Activated naive CD4-positive, alpha-beta T cell treated with anti-CD3 and anti-CD28 coated beads, Interleukin-2, amount 50 U/mL, for 16 hours (primary cell): ENCODE results near the gene ATE1.
"Not testable (repeated sequence)": the region's sequence is repeated elsewhere in the genome, so short reads cannot be mapped to it uniquely, and the experiment has no call there.

Source experiments
- DNase-seq: peaks from one replicate; pipeline ENCODE4 v3.0.0-alpha.2; 2020

Gene ATE1

GRCh38 chr10:121927841-121928527, at the start of gene ATE1:
TSS of gene ATE1 (minus strand) at chr10:121928031. CDS start at chr10:121927949, 82 bp downstream.
- DNase-seq, result peak; percentile 83

- DNase-seq, result no peak
These were observed 48.8 kb upstream of the ATE1 start for GRCh38 chr10:121976607-121977006.

GRCh38 chr10:121975295-121976086, 47.7 kb upstream of the ATE1 start:
- no peak for DNase-seq

DNA sequence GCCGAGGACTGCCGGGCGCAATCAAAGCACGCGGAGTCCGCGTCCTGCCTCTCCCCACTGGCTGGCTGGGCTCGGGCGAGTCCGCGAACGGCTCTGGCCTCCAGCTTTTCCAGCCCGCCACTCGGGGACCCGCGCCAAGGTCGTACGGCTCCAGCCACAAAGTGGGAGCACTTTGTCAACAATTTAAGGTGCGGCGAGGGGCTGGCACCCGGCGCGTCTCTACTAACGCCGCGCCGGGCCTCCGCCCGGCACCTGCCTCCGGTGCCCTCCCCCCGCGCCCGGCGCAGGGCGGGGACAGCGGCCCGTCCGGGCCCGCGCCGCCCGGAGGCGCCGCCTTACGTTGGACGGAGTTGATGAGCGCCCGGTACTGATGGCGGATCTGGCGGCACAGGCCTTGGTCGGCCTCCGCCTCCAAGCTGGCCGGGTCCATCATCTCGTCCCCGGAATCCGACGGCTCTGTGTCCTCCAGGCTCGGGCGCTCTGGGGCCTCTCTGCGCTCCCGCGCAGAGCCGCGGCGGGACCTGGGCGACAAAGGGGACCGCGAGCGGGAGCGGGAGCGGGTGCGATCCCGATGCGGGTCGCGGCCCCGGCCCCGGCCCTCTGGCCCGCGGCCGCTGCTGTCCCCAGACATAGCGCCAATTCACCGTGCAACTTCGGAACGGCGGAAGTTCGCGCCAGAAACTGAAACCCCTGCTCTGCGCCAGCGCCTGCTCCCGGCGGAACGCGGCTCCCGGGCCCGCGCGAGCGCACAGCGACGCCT, 46.9 kb upstream of the ATE1 start, which contains the start of gene NSMCE4A:
Gene NSMCE4A, minus strand, starts transcription at position 683 of the 760 bp plus-strand sequence. Its CDS starts 52 bp downstream, at position 631.
- peak; percentile 81 for DNase-seq

GRCh38 chr10:121974019-121974534, 46.2 kb upstream of the ATE1 start:
- no peak for DNase-seq

DNA sequence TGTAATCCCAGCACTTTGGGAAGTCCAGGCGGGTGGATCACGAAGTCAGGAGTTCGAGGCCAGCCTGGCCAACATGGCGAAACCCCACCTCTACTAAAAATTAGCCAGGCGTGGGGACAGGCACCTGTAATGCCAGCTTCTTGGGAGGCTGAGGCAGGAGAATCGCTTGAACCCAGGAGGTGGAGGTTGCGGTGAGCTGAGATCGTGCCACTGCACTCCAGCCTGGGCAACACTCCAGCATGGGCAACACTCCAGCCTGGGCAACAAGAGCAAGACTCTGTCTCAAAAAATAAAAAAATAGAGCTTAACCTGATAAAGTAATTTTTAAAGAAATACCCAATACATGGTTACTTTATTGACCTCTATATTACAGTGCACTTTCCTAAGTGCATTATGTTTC, 41.3 kb upstream of the ATE1 start:
- not testable (repeated sequence) for DNase-seq

- no peak for DNase-seq
These were observed 38.2 kb upstream of the ATE1 start for GRCh38 chr10:121965996-121966395.

DNA sequence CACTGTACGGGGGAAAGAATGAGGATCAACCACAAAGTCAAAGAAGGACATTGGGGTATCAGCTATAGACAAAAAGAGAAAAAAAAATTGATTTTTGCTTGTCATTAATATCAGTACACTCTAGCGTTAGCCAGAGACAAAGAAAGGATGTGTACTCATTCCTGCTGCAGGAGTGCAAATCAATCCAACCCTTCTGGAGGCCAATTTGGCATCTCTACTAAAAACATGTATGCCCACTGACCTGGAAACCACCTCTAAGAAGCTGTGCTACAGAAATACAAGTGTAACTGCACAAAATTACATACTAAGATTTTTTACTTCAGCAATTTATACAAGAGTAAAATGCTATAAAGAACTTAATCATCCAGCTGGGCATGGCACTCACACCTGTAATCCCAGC, 33.6 kb upstream of the ATE1 start:
- no peak for DNase-seq

DNA sequence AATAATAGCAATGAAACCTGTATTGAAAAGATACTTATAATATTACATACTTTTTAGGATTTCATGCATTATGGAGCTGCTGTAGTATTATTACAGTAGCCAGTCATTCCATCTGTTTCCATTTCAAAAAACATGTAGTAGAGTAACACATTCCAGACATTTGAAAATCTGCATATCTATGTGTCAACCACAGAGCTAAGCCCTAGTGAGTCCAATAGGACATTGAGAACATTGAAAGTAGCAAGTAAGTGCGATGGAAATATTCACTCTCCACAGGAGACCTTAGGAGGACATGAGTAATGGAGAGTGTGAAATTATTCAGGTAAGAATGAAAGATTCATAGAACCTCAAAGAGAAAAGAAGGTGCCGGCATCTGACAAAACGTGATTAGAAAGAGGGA, 31.8 kb upstream of the ATE1 start:
- DNase-seq, result no peak

DNA sequence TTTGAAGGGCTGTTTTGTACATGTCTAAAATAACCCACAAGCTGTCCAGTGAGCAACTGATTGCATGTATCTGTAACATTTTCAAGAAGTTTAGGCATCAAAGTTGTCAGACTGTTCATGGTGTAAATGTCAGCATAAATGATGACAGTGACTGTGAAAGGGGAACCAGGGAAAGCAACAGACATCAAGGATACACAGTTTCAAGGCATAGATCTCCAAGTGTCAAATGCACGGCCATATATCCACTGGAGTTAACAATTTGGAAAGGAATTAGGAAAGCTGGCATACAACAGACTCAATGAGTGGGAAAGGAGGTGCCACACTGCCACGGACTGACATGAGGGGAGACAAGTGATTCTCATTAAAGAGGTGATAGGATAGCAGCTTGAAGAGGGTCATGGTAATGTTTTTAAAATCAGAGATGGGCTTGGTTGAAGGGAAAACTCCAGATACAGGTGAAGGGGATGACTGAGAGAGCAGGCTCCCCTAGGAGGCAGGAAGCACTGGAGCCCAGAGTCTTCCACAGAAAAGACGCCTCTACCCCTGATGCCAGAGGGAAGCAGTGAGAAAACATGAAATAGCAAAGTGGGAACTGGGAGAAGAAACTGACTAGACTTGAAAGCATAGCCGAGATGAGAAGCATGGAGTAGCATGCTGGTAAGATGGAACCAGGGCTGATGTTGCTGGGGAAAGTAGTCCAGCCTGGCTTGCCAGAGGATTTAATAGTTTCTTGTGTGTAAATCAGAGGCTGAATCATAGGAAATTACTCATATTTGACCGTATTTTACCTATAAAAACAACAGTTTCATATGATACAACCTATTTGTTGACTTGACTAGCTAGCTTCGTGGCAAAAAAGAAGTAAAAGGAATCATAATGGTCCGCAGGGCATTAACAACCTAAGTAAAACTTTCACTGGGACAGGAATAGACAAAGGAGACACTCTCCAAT, 28.6 kb upstream of the ATE1 start:
- DNase-seq, result no peak

DNA sequence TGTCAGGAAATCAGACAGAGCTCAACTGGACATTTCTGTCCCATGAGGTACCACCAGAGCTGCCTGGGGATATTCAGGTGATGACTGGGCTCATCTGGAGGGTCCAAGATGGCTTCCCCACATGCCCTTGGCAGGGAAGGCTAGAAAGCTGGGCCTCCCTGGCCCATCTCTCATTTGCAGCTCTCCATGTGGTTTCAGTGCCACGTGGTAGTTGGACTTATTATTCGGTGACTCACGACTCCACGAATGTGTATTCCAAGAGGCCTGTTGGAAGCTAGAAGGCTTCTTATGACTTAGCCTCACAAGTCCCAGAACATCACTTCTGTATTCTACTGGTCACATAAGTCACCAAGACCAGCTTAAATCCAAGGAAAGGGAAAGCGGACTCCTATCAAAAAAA, 24.4 kb upstream of the ATE1 start:
- DNase-seq, result no peak

GRCh38 chr10:121949451-121949850, 21.6 kb upstream of the ATE1 start:
- no peak for DNase-seq

DNA sequence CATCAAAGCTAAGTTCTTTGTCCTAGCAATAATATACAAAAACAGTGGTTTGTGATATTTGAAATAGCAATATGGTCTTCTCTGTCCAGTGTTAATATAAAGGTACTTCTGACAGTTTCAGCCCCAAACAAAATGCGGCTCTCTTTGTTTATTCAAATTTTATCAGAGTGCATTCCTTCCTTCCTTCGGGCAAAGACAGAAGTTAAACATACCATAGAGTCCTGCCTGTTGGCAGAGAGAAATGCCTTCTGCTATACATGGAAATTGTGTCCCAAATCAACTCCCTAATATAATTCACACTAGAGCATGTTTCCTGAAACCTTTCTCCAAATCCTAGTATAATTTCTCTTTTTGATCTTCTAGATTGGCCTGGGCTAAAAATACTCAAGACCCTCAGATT, 21.2 kb upstream of the ATE1 start:
- no peak for DNase-seq

DNA sequence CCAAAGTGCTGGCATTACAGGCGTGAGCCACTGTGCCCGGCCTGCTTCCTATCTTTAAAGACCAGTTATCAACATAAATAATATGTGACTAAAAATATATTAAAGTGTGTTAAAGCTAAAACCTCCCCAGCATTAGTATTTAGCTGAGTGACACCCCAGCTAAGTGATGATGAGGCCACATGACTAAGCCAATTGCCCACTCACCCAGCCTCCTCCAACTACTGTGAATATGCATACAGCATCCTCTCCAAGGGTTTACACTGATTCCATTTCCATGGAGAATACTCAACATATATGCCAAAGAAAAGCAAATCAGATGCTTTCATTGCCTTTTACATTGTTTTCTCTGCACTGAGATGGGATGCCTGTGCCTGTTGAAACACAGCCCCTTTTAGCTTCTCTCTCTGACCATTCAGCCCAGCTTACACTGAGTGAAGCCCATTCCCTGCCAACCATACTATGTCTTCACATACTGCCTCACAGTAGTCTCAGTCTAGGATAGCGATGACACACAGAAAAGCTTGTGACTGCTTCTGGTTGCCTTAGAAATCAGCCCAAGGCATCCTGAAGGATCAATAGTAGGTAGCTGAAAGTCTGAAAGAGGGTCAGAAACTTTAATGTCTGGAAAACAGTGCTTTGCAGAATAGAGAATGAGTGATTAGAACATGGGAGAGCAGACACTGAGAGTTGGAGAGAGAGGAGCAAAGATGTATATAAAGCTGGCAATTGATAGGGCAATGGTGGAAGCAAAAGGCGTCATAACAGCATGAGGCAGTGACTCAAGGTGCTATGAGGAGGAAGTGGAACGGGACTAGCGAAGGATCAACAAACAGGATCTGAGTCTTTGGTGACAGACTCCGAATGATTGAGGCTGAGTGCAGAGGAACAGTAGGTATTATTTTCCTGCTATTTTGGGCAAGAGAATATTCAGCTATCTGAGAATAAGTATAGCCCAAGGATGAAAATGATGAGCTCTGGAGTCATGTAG, 19.8 kb upstream of the ATE1 start:
- no peak for DNase-seq

GRCh38 chr10:121942749-121943416, 15.1 kb upstream of the ATE1 start:
- no peak for DNase-seq

- DNase-seq, result no peak
These were observed 13.7 kb upstream of the ATE1 start for GRCh38 chr10:121941532-121941931.

- no peak for DNase-seq
These were observed 8.5 kb upstream of the ATE1 start for GRCh38 chr10:121936295-121936694.

- no peak for DNase-seq
These were observed 7.9 kb upstream of the ATE1 start for GRCh38 chr10:121935702-121936101.

- not testable (repeated sequence) for DNase-seq
These were observed 2.6 kb upstream of the ATE1 start for GRCh38 chr10:121930268-121931085.
